Osteocyte (in vitro differentiated cells): ENCODE data around the gene HOXA7. TPM values are rescaled to one million over a fixed set of nuclear protein-coding genes. Genes with fewer than 3 reads are reported as not detected.

Source experiments
- DNase-seq: peaks from one replicate; pipeline ENCODE4 v3.0.0; 2021; ENCODE audit warnings: mixed read lengths; ENCODE audit not compliant: unreplicated experiment; ENCODE audit errors: extremely low spot score
- H3K27ac Mint-ChIP-seq: one replicate; pipeline ENCODE4 v1.8.0; 2021; ENCODE audit warnings: mild to moderate bottlenecking, mixed read lengths; ENCODE audit not compliant: unreplicated experiment
- H3K27me3 Mint-ChIP-seq: one replicate; pipeline ENCODE4 v1.8.0; 2021; ENCODE audit warnings: mixed read lengths; ENCODE audit not compliant: unreplicated experiment
- H3K36me3 Mint-ChIP-seq: one replicate; pipeline ENCODE4 v1.8.0; 2021; ENCODE audit warnings: mixed read lengths; ENCODE audit not compliant: unreplicated experiment
- H3K4me1 Mint-ChIP-seq: one replicate; pipeline ENCODE4 v1.8.0; 2021; ENCODE audit warnings: mixed read lengths; ENCODE audit not compliant: unreplicated experiment
- H3K4me3 Mint-ChIP-seq: one replicate; pipeline ENCODE4 v1.8.0; 2021; ENCODE audit warnings: mild to moderate bottlenecking, moderate library complexity, mixed read lengths; ENCODE audit not compliant: unreplicated experiment
- H3K9me3 Mint-ChIP-seq: one replicate; pipeline ENCODE4 v1.8.0; 2021; ENCODE audit warnings: mixed read lengths; ENCODE audit not compliant: unreplicated experiment
- CTCF ChIP-seq: fragments of 200-600 bp; sonication (generic); IDR thresholded peaks from 2 replicates; pipeline ENCODE4 v1.5.0; 2021; ENCODE audit warnings: antibody characterized with exemption, mild to moderate bottlenecking, moderate library complexity
- total RNA-seq: library from RNA; stranded (reverse); gene quantifications from 2 replicates; pipeline ENCODE4 v1.2.1, GENCODE V29; 2021

The HOXA7 gene
- total RNA-seq, 1 donor from 2014 or later: not detected

DNA sequence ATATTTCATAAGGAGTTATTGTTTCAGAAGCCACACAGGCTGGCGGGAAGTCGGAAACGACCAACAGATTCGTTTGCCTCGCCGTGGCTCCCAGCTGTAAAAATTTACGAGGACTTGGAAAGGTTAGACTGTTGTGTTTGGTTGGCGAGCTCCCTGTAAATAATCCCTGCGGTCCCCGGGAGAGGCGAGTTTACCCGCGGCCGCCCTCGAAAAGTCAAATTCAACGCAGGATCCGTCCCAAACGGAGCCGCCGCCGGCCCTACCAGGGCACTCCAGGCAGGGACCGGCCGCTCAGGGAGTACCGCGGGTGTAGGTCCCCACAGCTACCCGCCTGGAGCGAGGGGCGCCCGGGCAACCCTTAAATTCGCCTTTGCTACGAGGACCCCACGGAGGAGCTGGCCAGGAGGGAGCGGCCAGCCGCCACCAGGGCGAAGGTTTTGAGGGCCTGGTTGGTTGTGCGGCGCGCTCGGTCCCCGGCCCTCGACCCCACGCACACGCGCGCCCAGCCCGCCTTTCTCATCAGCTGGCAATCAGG, 9.6 kb upstream of the HOXA7 start:
- H3K4me1 Mint-ChIP-seq: peaks cover 7% of the 10 kb centered on the region
- no peak overlapping the region for H3K4me3 Mint-ChIP-seq
- no peak for DNase-seq
- H3K27ac Mint-ChIP-seq: no peak overlapping the region
- TF ChIP-seq CTCF: no peak
- peaks cover 2% of the 10 kb centered on the region for H3K36me3 Mint-ChIP-seq
- H3K27me3 Mint-ChIP-seq: peaks cover 81% of the 10 kb centered on the region
- no peaks in the 10 kb centered on the region for H3K9me3 Mint-ChIP-seq

GRCh38 chr7:27165089-27165995, 8.9 kb upstream of the HOXA7 start, which contains the start of gene HOXA9:
TSS of gene HOXA9 (minus strand) at chr7:27165537. CDS start at chr7:27165457, 80 bp downstream.
- Mint-ChIP-seq H3K4me3 (no peak within 1 kb of the TSS), H3K4me1 (peaks cover 9% of the 10 kb centered on the region), H3K36me3 (peaks cover 2% of the 10 kb centered on the region), H3K27ac (no peak within 1 kb of the TSS), H3K27me3 (peaks cover 78% of the 10 kb centered on the region), H3K9me3 (no peaks in the 10 kb centered on the region)
- TF ChIP-seq CTCF: no peak
- DNase-seq: no peak

GRCh38 chr7:27164367-27165088, 8.1 kb upstream of the HOXA7 start:
- peaks cover 2% of the 10 kb centered on the region for H3K36me3 Mint-ChIP-seq
- no peaks in the 10 kb centered on the region for H3K9me3 Mint-ChIP-seq
- peaks cover 9% of the 10 kb centered on the region for H3K4me1 Mint-ChIP-seq
- H3K27ac Mint-ChIP-seq: no peak overlapping the region
- H3K27me3 Mint-ChIP-seq: peaks cover 82% of the 10 kb centered on the region
- no peak for TF ChIP-seq CTCF
- no peak for DNase-seq
- no peak overlapping the region for H3K4me3 Mint-ChIP-seq

DNA sequence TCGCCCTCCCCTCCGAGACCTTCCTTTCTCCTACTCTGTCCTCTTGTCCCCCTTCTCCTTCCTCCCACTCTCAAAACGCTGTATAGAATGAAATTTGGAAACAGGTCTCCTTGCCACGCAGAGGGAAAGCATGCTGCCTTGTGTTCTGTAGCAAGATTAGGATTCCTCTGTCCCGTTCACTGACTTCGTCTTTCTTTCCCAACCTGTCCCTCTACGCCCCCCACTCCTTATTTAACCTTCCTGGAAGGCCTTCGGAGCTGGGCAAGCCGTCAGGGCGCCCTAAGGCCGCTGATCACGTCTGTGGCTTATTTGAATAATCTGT, 7.5 kb upstream of the HOXA7 start:
- no peak for TF ChIP-seq CTCF
- H3K27me3 Mint-ChIP-seq: peaks cover 85% of the 10 kb centered on the region
- H3K9me3 Mint-ChIP-seq: no peaks in the 10 kb centered on the region
- no peak overlapping the region for H3K27ac Mint-ChIP-seq
- peaks cover 2% of the 10 kb centered on the region for H3K36me3 Mint-ChIP-seq
- H3K4me1 Mint-ChIP-seq: peaks cover 9% of the 10 kb centered on the region
- no peak for DNase-seq
- H3K4me3 Mint-ChIP-seq: no peak overlapping the region
